Mesodermal cell (in vitro differentiated cells): Measurements from ENCODE around the gene CPNE9.
A peak's percentile ranks its signal among the peaks of the same experiment; 100 is the strongest.

Experiments
- H3K27ac ChIP-seq: 2 replicates; pipeline ENCODE4 v1.7.0; 2013; ENCODE audit warnings: mild to moderate bottlenecking, low read depth, low read length, moderate library complexity; ENCODE audit not compliant: severe bottlenecking
- H3K36me3 ChIP-seq: 2 replicates; pipeline ENCODE4 v1.7.1; 2013; ENCODE audit warnings: mild to moderate bottlenecking, low read length, moderate library complexity; ENCODE audit not compliant: control insufficient read depth, insufficient read depth
- H3K4me1 ChIP-seq: one replicate; pipeline ENCODE4 v1.7.1; 2013; ENCODE audit warnings: mild to moderate bottlenecking, low read length; ENCODE audit not compliant: insufficient read depth, control insufficient read depth, poor library complexity, severe bottlenecking
- H3K4me3 ChIP-seq: 2 replicates; pipeline ENCODE4 v1.7.0; 2013; ENCODE audit warnings: low read length, control low read depth, mild to moderate bottlenecking; ENCODE audit not compliant: insufficient read depth, poor library complexity, severe bottlenecking; ENCODE audit errors: extremely low read depth
- H3K9me3 ChIP-seq: 2 replicates; pipeline ENCODE4 v1.7.1; 2013; ENCODE audit warnings: mild to moderate bottlenecking, low read length, moderate library complexity; ENCODE audit not compliant: control insufficient read depth
- WGBS, 2 experiments: methylation state at CpG; one replicate each; pipeline ENCODE4 v1.1.5; 2013; ENCODE audit warnings: missing lambda C conversion rate in 2 of 2; ENCODE audit not compliant: insufficient coverage in 2 of 2; 5-methylcytosine and 5-hydroxymethylcytosine counted together

The CPNE9 gene

GRCh38 chr3:9675736-9676290 is 27.8 kb upstream of the CPNE9 start:
- WGBS, 2 experiments = 92 to 93% methylated on average over 5 of the region's 5 CpGs
- H3K27ac ChIP-seq = peak overlapping the region; percentile 73
- peaks cover 93% of the 10 kb centered on the region for H3K36me3 ChIP-seq

GRCh38 chr3:9676785-9677184 is 26.8 kb upstream of the CPNE9 start:
- Histone ChIP-seq H3K4me1 (peaks cover 34% of the 10 kb centered on the region), H3K36me3 (peaks cover 93% of the 10 kb centered on the region), H3K4me3 (no peak overlapping the region), H3K27ac (peak overlapping the region; percentile 73), H3K9me3 (no peaks in the 10 kb centered on the region)
- 70% methylated on average over 6 of the region's 6 CpGs for WGBS, 2 experiments

More at GRCh38 chr3:9675736-9676290, 27.8 kb upstream of the CPNE9 start:
- Histone ChIP-seq H3K4me3 (no peak overlapping the region), H3K9me3 (no peaks in the 10 kb centered on the region), H3K4me1 (peaks cover 34% of the 10 kb centered on the region)

GRCh38 chr3:9678493-9678892 is 25.1 kb upstream of the CPNE9 start:
- Histone ChIP-seq H3K9me3 (no peaks in the 10 kb centered on the region), H3K4me3 (no peak overlapping the region), H3K4me1 (peaks cover 34% of the 10 kb centered on the region), H3K27ac (peak overlapping the region; percentile 73), H3K36me3 (peaks cover 91% of the 10 kb centered on the region)
- WGBS, 2 experiments = 94 to 97% methylated on average over 3 of the region's 3 CpGs

- H3K9me3 ChIP-seq = no peaks in the 10 kb centered on the region
- no peak overlapping the region for H3K4me3 ChIP-seq
- no peak overlapping the region for H3K27ac ChIP-seq
- H3K4me1 ChIP-seq = peaks cover 34% of the 10 kb centered on the region
- 96 to 99% methylated on average over 6 of the region's 6 CpGs for WGBS, 2 experiments
- peaks cover 91% of the 10 kb centered on the region for H3K36me3 ChIP-seq
These were observed 24.1 kb upstream of the CPNE9 start for GRCh38 chr3:9679476-9680080.

- Histone ChIP-seq H3K27ac (no peak overlapping the region), H3K36me3 (peaks cover 93% of the 10 kb centered on the region)
- 92 to 96% methylated on average over 3 to 6 of the region's 7 CpGs for WGBS, 2 experiments
These were observed 22.5 kb upstream of the CPNE9 start for GRCh38 chr3:9681011-9681722.

GRCh38 chr3:9681723-9682081 is 21.9 kb upstream of the CPNE9 start:
- WGBS, 2 experiments = 97% methylated on average over 6 of the region's 6 CpGs
- H3K4me3 ChIP-seq = no peak overlapping the region
- no peak overlapping the region for H3K27ac ChIP-seq
- H3K9me3 ChIP-seq = no peaks in the 10 kb centered on the region
- H3K36me3 ChIP-seq = peaks cover 93% of the 10 kb centered on the region
- H3K4me1 ChIP-seq = peaks cover 19% of the 10 kb centered on the region

More at GRCh38 chr3:9681011-9681722, 22.5 kb upstream of the CPNE9 start:
- H3K4me1 ChIP-seq = peaks cover 24% of the 10 kb centered on the region
- H3K4me3 ChIP-seq = no peak overlapping the region
- no peaks in the 10 kb centered on the region for H3K9me3 ChIP-seq

GRCh38 chr3:9682096-9682495 is 21.5 kb upstream of the CPNE9 start:
- Histone ChIP-seq H3K27ac (no peak overlapping the region), H3K36me3 (peaks cover 95% of the 10 kb centered on the region)

GRCh38 chr3:9683426-9683825 is 20.2 kb upstream of the CPNE9 start:
- WGBS, 2 experiments = 89 to 96% methylated on average over 3 of the region's 3 CpGs
- H3K27ac ChIP-seq = no peak overlapping the region
- peaks cover 96% of the 10 kb centered on the region for H3K36me3 ChIP-seq

More at GRCh38 chr3:9682096-9682495, 21.5 kb upstream of the CPNE9 start:
- peaks cover 15% of the 10 kb centered on the region for H3K4me1 ChIP-seq
- 89 to 98% methylated on average over 5 to 6 of the region's 6 CpGs for WGBS, 2 experiments
- H3K4me3 ChIP-seq = no peak overlapping the region
- no peaks in the 10 kb centered on the region for H3K9me3 ChIP-seq

GRCh38 chr3:9685216-9686049 is 18.2 kb upstream of the CPNE9 start:
- WGBS, 2 experiments = 96% methylated on average over 17 to 18 of the region's 18 CpGs
- no peak overlapping the region for H3K27ac ChIP-seq
- peaks cover 94% of the 10 kb centered on the region for H3K36me3 ChIP-seq
- no peaks in the 10 kb centered on the region for H3K4me1 ChIP-seq
- no peaks in the 10 kb centered on the region for H3K9me3 ChIP-seq
- no peak overlapping the region for H3K4me3 ChIP-seq

More at GRCh38 chr3:9683426-9683825, 20.2 kb upstream of the CPNE9 start:
- Histone ChIP-seq H3K4me3 (no peak overlapping the region), H3K4me1 (peaks cover 1% of the 10 kb centered on the region), H3K9me3 (no peaks in the 10 kb centered on the region)

- Histone ChIP-seq H3K9me3 (no peaks in the 10 kb centered on the region), H3K36me3 (peaks cover 93% of the 10 kb centered on the region), H3K27ac (no peak overlapping the region), H3K4me3 (no peak overlapping the region), H3K4me1 (no peaks in the 10 kb centered on the region)
- WGBS, 2 experiments = 89 to 94% methylated on average over 8 to 9 of the region's 9 CpGs
These were observed 17.5 kb upstream of the CPNE9 start for GRCh38 chr3:9686050-9686550.
